K562 (cell line): ENCODE results near the gene UBA52. TPM values are rescaled to one million over a fixed set of nuclear protein-coding genes. Genes with fewer than 3 reads are reported as not detected.
A peak's percentile ranks its signal among the peaks of the same experiment; 100 is the strongest.

Experiments
- ATAC-seq: fragments of 200-7000 bp; cut with Tn5 transposase; 3 replicates; pipeline ENCODE4 v1.9.1; 2020; ENCODE audit warnings: moderate library complexity
- BruUV-seq: library from RNA; stranded (reverse); fragments of 400-500 nt; replicated peaks from 2 replicates; lab custom pipeline; 2021; lab: Mats Ljungman, UMichigan
- CTCF ChIA-PET: fragments of 300-600 bp; formaldehyde crosslinking; extraction: SDS; loops from one replicate; lab custom pipeline; 2021; ENCODE audit warnings: low intra/inter-chr PET ratio; lab: Yijun Ruan, JAX
- POLR2A ChIA-PET: fragments of 300-600, 350-650 bp; sonication (Branson Sonifier 250); formaldehyde crosslinking; extraction: SDS; loops from one replicate; lab custom pipeline; 2021; ENCODE audit warnings: antibody characterized with exemption, inconsistent platforms; lab: Yijun Ruan, JAX
- DNase-seq, 4 experiments: peaks; one replicate each; pipeline versions ENCODE4 v3.0.0 to v3.0.0-alpha.2; 2011 to 2018; ENCODE audit warnings: low spot score in 3 of 4, mixed read lengths in 3 of 4; ENCODE audit errors: extremely low read depth in 1 of 4
- FAIRE-seq: peaks from 2 replicates; lab custom pipeline; 2011; peaks lifted over from hg19 to GRCh38; lab: Jason Lieb, UNC
- H2AFZ ChIP-seq: 2 replicates; pipeline ENCODE4 v1.6.0; 2011; ENCODE audit warnings: low read depth, low read length, control low read depth, inconsistent platforms
- H3K27ac ChIP-seq: fragments of 200-600 bp; 3 replicates; pipeline ENCODE4 v1.8.0; 2011; ENCODE audit warnings: low read depth, mild to moderate bottlenecking, control low read depth, inconsistent platforms, low read length, moderate library complexity, mixed read lengths; ENCODE audit errors: extremely low read depth
- H3K27me3 ChIP-seq, 2 experiments: fragments of 300-600 bp in 1 of 2; 2 replicates in 1 of 2; 3 replicates in 1 of 2; pipeline versions ENCODE4 v1.6.0 to v1.8.0; 2011; ENCODE audit warnings: inconsistent platforms in 2 of 2, low read length in 2 of 2, mild to moderate bottlenecking in 1 of 2, mixed read lengths in 1 of 2, moderate library complexity in 1 of 2; ENCODE audit not compliant: control insufficient read depth in 2 of 2, insufficient read depth in 2 of 2
- H3K36me3 ChIP-seq: fragments of 300-600 bp; 3 replicates; pipeline ENCODE4 v1.8.0; 2011; ENCODE audit warnings: mild to moderate bottlenecking, low read length, inconsistent platforms; ENCODE audit not compliant: control insufficient read depth, insufficient read depth
- H3K4me1 ChIP-seq, 2 experiments: fragments of 200-600 bp in 1 of 2; replicated peaks in 1 of 2; 2 replicates in 1 of 2; 3 replicates in 1 of 2; pipeline versions ENCODE4 v1.5.1 to v1.8.0; 2011; ENCODE audit warnings: inconsistent platforms in 2 of 2, low read length in 2 of 2, mild to moderate bottlenecking in 1 of 2, mixed read lengths in 1 of 2, moderate library complexity in 1 of 2; ENCODE audit not compliant: control insufficient read depth in 2 of 2, insufficient read depth in 2 of 2
- H3K4me2 ChIP-seq: 2 replicates; pipeline ENCODE4 v1.6.1; 2011; ENCODE audit warnings: low read length, control low read depth, inconsistent platforms, mixed read lengths; ENCODE audit not compliant: insufficient read depth
- H3K4me3 ChIP-seq: fragments of 200-600 bp; sonication (generic), shearing (Covaris generic); 2 replicates; pipeline ENCODE4 v1.5.1; 2016; ENCODE audit warnings: control low read depth, inconsistent platforms
- H3K79me2 ChIP-seq: fragments of 200-600 bp; 3 replicates; pipeline ENCODE4 v1.8.0; 2011; ENCODE audit warnings: low read length, inconsistent platforms; ENCODE audit not compliant: control insufficient read depth, insufficient read depth
- H3K9ac ChIP-seq, 2 experiments: 2 replicates each; pipeline versions ENCODE4 v1.6.0 to v1.6.1; 2011; ENCODE audit warnings: low read depth in 2 of 2, low read length in 2 of 2, control low read depth in 1 of 2, inconsistent platforms in 1 of 2, mild to moderate bottlenecking in 1 of 2, mixed read lengths in 1 of 2; ENCODE audit not compliant: insufficient read depth in 1 of 2
- H3K9me1 ChIP-seq: one replicate; pipeline ENCODE4 v1.6.0; 2011; ENCODE audit warnings: inconsistent platforms, mild to moderate bottlenecking, low read length, moderate library complexity; ENCODE audit not compliant: control insufficient read depth, insufficient read depth
- H3K9me3 ChIP-seq: replicated peaks from 2 replicates; pipeline ENCODE4 v1.5.1; 2011; ENCODE audit warnings: low read depth, low read length, inconsistent platforms; ENCODE audit not compliant: control insufficient read depth, insufficient read depth
- H4K20me1 ChIP-seq: replicated peaks from 2 replicates; pipeline ENCODE4 v1.6.1; 2011; ENCODE audit warnings: low read length, inconsistent platforms, mixed read lengths; ENCODE audit not compliant: control insufficient read depth, insufficient read depth
- EZH2 ChIP-seq: IDR thresholded peaks from 2 replicates; pipeline ENCODE4 v1.6.1; 2012; ENCODE audit warnings: low read depth, mild to moderate bottlenecking, inconsistent platforms, low read length, borderline replicate concordance
- HMG20B ChIP-seq: fragments of 250-450 bp; sonication (Bioruptor Pico); IDR thresholded peaks from 2 replicates; pipeline ENCODE4 v1.5.0; 2021; ENCODE audit warnings: mild to moderate bottlenecking
- WGBS: fragments of 100-300 bp; shearing (Covaris generic); methylation state at CpG from one replicate; pipeline ENCODE4 v1.1.6; 2016; ENCODE audit warnings: low coverage, mixed read lengths; ENCODE audit not compliant: insufficient coverage; ENCODE audit errors: missing lambda C conversion rate; 5-methylcytosine and 5-hydroxymethylcytosine counted together
- in situ Hi-C: fragments of 300-500 bp; cut with MboI; formaldehyde crosslinking; loops from 4 replicates; pipeline ENCODE4 v1.15.0; 2018; ENCODE audit warnings: inconsistent platforms, mixed read lengths
- intact Hi-C: fragments of 100-400 bp; cut with micrococcal nuclease; formaldehyde crosslinking; loops from 2 replicates; pipeline ENCODE4 v1.14.2; 2022
- polyA plus RNA-seq, 8 experiments: library from polyadenylated mRNA; depleted of rRNA in 4 of 8; stranded (reverse) in 5 of 8; unstranded in 3 of 8; fragments of >200 nt; fragmentation: Nextera tagmentation in 2 of 8; fragmentation: Illumina TruSeq in 1 of 8; extraction: Ambion mirVana in 2 of 8; extraction: Trizol in 1 of 8; gene quantifications; 2 replicates each; pipeline versions ENCODE4 v1.2.1 to v1.2.3, GENCODE V29; 2011 to 2014; ENCODE audit warnings: inconsistent platforms in 1 of 8, missing spikeins in 1 of 8
- total RNA-seq, 7 experiments: library from RNA; depleted of rRNA in 6 of 7; stranded (reverse); fragments of >200 nt in 6 of 7; fragmentation: Illumina TruSeq in 2 of 7; extraction: Trizol in 2 of 7; gene quantifications; 2 replicates each; pipeline versions ENCODE4 v1.2.1 to v1.2.3, GENCODE V29; 2011 to 2021; ENCODE audit warnings: low replicate concordance in 1 of 7
- TF ChIP-seq, protein P1 (sequence below), 3 experiments: fragments of 200-800 bp in 1 of 3; sonication (Bioruptor generic) in 1 of 3; sonication (generic) in 1 of 3; formaldehyde crosslinking in 1 of 3; IDR thresholded peaks; 2 replicates each; pipeline versions ENCODE4 v1.6.1 to v1.8.0; 2016 to 2022; ENCODE audit warnings: mild to moderate bottlenecking in 2 of 3, missing compliant biosample characterization in 2 of 3, missing genetic modification characterization in 2 of 3, missing genetic modification reagents in 1 of 3

Gene UBA52
- total and polyA plus RNA-seq, 9 of the 15 experiments (the other 6 are each of a cell fraction or from before 2014, with no cell fraction given): 1,110 to 2,751 (median 1,733) TPM

DNA sequence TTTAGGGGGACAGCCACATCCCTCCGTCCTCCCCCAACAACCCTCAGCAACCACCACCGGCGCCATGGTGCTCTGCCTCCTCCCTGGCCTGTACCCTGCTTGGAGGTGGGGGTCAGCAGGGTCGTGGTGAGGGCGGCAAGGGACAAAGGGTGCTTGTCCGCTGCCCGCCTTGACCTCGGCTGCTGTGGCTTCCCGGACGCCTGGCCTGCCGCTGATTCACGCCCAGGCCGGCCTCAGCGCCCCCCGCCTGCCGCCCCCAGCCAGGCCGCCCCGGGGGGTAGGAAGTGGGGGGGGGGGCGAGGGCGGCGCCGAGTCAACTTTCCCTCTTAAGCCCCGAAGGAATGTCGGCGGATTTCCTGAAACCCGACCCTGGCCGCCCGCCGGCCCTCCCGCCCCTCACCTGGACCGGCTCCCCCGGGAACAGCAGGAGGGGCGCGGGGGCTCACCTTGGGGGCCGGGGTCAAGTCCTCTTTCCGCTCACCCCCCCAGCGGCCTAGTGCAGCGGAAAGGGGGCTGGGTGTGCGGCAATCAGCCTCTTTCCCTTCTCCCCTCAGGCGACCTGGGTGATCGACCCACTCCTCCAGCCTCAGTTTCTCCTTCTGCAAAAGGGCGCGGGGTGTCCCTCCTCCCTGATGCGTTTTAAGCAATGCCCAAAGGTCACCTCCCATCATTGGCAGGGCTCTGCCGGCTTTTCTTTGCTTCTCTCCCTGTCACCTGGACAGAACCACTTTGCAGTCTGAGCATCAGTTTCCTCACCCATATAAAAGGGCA is 39.1 kb downstream of the UBA52 start:
- peaks cover 0 to 58% of the 10 kb centered on the region in 2 experiments; a peak in 2 of 5 replicates for H3K4me1 ChIP-seq
- H3K36me3 ChIP-seq: no peaks in the 10 kb centered on the region
- in situ Hi-C loops: no loop called here
- no TSS peak for BruUV-seq
- POLR2A ChIA-PET: interaction anchor here (1.0 kb wide), 1 partner anchor 22 kb away, joined by 3 read pairs; no protein-coding TSS in a partner anchor
- no peak for TF ChIP-seq HMG20B (CRISPR knock-in tag)
- TF ChIP-seq, protein P1, sequence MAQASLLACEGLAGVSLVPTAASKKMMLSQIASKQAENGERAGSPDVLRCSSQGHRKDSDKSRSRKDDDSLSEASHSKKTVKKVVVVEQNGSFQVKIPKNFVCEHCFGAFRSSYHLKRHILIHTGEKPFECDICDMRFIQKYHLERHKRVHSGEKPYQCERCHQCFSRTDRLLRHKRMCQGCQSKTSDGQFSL (CRISPR knock-in tag; IDR thresholded peaks at IDR 0.05): 0 out of 2 replicates have a peak, but pooled peaks have one; percentile 24
- TF ChIP-seq, protein P1 (tag; IDR thresholded peaks at IDR 0.05): no peak
- TF ChIP-seq EZH2: peak; percentile 91; the same call in 1 of the 2 replicates
- H3K4me3 ChIP-seq: no peak overlapping the region
- ATAC-seq (no peak), DNase-seq (peak in 1 of 4 experiments; percentile 9), FAIRE-seq (no peak)
- H3K9me3 ChIP-seq: no peaks in the 10 kb centered on the region
- WGBS: 5% methylated on average over 13 of the region's 45 CpGs
- H3K4me2 ChIP-seq: no peak overlapping the region
- CTCF ChIA-PET: no interaction called here
- H3K9ac ChIP-seq: no peak overlapping the region
- peaks cover 26% of the 10 kb centered on the region for H4K20me1 ChIP-seq
- H3K79me2 ChIP-seq: no peaks in the 10 kb centered on the region
- peaks cover 53 to 84% of the 10 kb centered on the region in 2 experiments for H3K27me3 ChIP-seq
- H3K27ac ChIP-seq: no peak overlapping the region
- intact Hi-C loops: no loop called here
- H2AFZ ChIP-seq: no peak overlapping the region
- no peaks in the 10 kb centered on the region for H3K9me1 ChIP-seq
